ENCODE results near the gene EFNB2.

Gene EFNB2

DNA sequence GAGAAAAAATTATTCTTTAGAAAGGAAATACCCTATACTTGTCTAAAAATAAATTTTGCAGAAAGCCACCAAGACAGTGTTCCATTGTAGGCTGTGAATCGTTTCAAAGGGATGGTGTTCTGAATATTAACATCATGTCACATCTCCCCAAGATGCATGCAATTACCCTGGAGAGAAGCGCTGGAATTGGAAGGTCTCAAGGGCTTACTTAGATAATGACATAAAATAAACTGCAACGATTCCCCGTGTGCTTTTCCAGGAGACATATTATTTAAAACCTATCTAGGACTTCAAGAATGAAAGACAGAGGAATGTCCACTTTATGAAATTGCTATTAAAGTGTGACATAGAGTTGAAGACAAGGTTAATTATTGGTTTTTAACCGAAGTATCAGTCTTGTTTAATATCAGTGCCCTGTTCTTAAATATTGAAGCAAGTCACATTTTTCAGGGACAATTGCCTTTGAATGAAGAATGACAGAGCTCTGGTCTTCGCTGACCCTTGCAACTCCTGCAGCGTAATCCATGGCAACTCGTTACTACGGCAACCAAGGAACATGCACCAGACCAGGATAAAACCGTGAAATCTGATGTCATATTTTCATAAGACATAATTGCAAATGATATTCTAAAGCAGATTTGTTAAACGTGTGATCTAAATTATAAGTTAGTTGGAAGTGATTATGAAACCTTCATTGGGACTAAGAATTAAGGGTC lies 91.7 kb downstream of the EFNB2 start:
- no peak for DNase-seq

DNA sequence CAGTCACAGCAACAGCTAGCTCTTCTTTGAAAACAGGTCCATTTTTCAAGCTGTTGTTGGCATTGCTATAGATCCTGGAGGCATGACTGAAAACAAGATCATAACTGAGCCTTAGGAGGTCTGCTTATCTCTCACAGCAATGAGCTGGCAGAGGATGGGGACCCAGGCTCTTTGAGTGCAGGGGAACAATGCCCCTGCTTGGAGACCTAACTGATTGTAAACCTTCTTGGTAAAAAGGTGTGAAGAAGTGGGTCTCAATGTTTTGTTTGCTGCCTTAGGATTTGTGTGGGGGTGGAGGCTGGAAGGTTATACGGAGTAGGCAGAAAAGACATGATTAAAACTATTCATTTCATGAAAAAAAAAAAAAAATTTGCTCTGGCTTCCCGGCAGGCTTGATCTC lies 94.6 kb downstream of the EFNB2 start:
- no peak for DNase-seq
